Activated CD4-positive, alpha-beta T cell treated with anti-CD3 and anti-CD28 coated beads for 36 hours (primary cell): ENCODE measurements around the gene ARHGAP6. TPM values are rescaled to one million over a fixed set of nuclear protein-coding genes. Genes with fewer than 3 reads are reported as not detected.

ENCODE experiments used
- ATAC-seq: fragments of 200-7000 bp; cut with Tn5 transposase; one replicate; pipeline ENCODE4 v1.10.0; 2021; ENCODE audit warnings: mild to moderate bottlenecking, moderate library complexity
- CTCF ChIA-PET: fragments of 350-600 bp; sonication (Branson Sonifier 250); formaldehyde crosslinking; loops from one replicate; lab custom pipeline; 2021; ENCODE audit warnings: antibody characterized with exemption; lab: Charles Lee
- POLR2A ChIA-PET: fragments of 350-600 bp; sonication (Branson Sonifier 250); formaldehyde crosslinking; loops from one replicate; lab custom pipeline; 2021; ENCODE audit warnings: antibody characterized with exemption, inconsistent platforms; lab: Charles Lee
- DNase-seq: peaks from one replicate; pipeline ENCODE4 v3.0.0-alpha.2; 2020
- H3K27ac Mint-ChIP-seq: one replicate; pipeline ENCODE4 v1.8.0; 2021; ENCODE audit warnings: mixed read lengths
- H3K27me3 Mint-ChIP-seq: one replicate; pipeline ENCODE4 v1.8.0; 2021; ENCODE audit warnings: mixed read lengths
- H3K36me3 Mint-ChIP-seq: one replicate; pipeline ENCODE4 v1.8.0; 2021; ENCODE audit warnings: low read depth, mixed read lengths
- H3K4me1 Mint-ChIP-seq: one replicate; pipeline ENCODE4 v1.8.0; 2021; ENCODE audit warnings: mixed read lengths
- H3K4me3 Mint-ChIP-seq: one replicate; pipeline ENCODE4 v1.8.0; 2021; ENCODE audit warnings: mild to moderate bottlenecking, moderate library complexity, mixed read lengths
- H3K9me3 Mint-ChIP-seq: one replicate; pipeline ENCODE4 v1.8.0; 2021; ENCODE audit warnings: low read depth, mixed read lengths
- intact Hi-C, 2 experiments: fragments of 100-400 bp; cut with DNase I in 1 of 2; cut with micrococcal nuclease in 1 of 2; formaldehyde crosslinking; loops; one replicate each; pipeline versions ENCODE4 v1.14.2 to v1.15.1; 2022 to 2024; cut with DNase I, micrococcal nuclease
- total RNA-seq, 2 experiments: library from RNA; stranded (reverse); gene quantifications; one replicate each; pipeline ENCODE4 v1.2.3, GENCODE V29; 2021

Gene ARHGAP6
- total RNA-seq, 2 experiments from 2014 or later = not detected

- Mint-ChIP-seq H3K36me3 (no peaks in the 10 kb centered on the region), H3K27ac (no peak overlapping the region), H3K4me3 (no peak overlapping the region), H3K4me1 (no peaks in the 10 kb centered on the region), H3K9me3 (no peaks in the 10 kb centered on the region), H3K27me3 (no peaks in the 10 kb centered on the region)
- no peak for ATAC-seq
- ChIA-PET CTCF (no interaction called here), POLR2A (no interaction called here)
- no peak for DNase-seq
- intact Hi-C loops = no loop called here
These were observed 218.3 kb downstream of the ARHGAP6 start for GRCh38 chrX:11447418-11447817.

- Mint-ChIP-seq H3K27me3 (no peaks in the 10 kb centered on the region), H3K9me3 (no peaks in the 10 kb centered on the region), H3K4me1 (no peaks in the 10 kb centered on the region), H3K4me3 (no peak overlapping the region), H3K36me3 (no peaks in the 10 kb centered on the region), H3K27ac (no peak overlapping the region)
- DNase-seq (no peak), ATAC-seq (no peak)
- POLR2A ChIA-PET = no interaction called here
- CTCF ChIA-PET = no interaction called here
- intact Hi-C loops = no loop called here
These were observed 218.8 kb downstream of the ARHGAP6 start for GRCh38 chrX:11446949-11447348.

- DNase-seq (no peak), ATAC-seq (no peak)
- H3K9me3 Mint-ChIP-seq = no peaks in the 10 kb centered on the region
- ChIA-PET POLR2A (no interaction called here), CTCF (no interaction called here)
- H3K27ac Mint-ChIP-seq = no peak overlapping the region
- intact Hi-C loops = no loop called here
- no peak overlapping the region for H3K4me3 Mint-ChIP-seq
- H3K4me1 Mint-ChIP-seq = no peaks in the 10 kb centered on the region
- no peaks in the 10 kb centered on the region for H3K36me3 Mint-ChIP-seq
- no peaks in the 10 kb centered on the region for H3K27me3 Mint-ChIP-seq
These were observed 219.4 kb downstream of the ARHGAP6 start for GRCh38 chrX:11446336-11446735.

- intact Hi-C loops = no loop called here
- Mint-ChIP-seq H3K4me1 (no peaks in the 10 kb centered on the region), H3K27ac (no peak overlapping the region), H3K9me3 (no peaks in the 10 kb centered on the region), H3K27me3 (no peaks in the 10 kb centered on the region), H3K4me3 (no peak overlapping the region), H3K36me3 (no peaks in the 10 kb centered on the region)
- POLR2A ChIA-PET = no interaction called here
- CTCF ChIA-PET = no interaction called here
- no peak for DNase-seq
- no peak for ATAC-seq
These were observed 220.2 kb downstream of the ARHGAP6 start for GRCh38 chrX:11445540-11445939.

- ATAC-seq = no peak
- no peaks in the 10 kb centered on the region for H3K27me3 Mint-ChIP-seq
- POLR2A ChIA-PET = no interaction called here
- no peak for DNase-seq
- H3K4me3 Mint-ChIP-seq = no peak overlapping the region
- H3K36me3 Mint-ChIP-seq = no peaks in the 10 kb centered on the region
- H3K27ac Mint-ChIP-seq = no peak overlapping the region
- H3K9me3 Mint-ChIP-seq = no peaks in the 10 kb centered on the region
- intact Hi-C loops = no loop called here
- H3K4me1 Mint-ChIP-seq = no peaks in the 10 kb centered on the region
- CTCF ChIA-PET = no interaction called here
These were observed 221.7 kb downstream of the ARHGAP6 start for GRCh38 chrX:11444052-11444451.

- Mint-ChIP-seq H3K4me1 (no peaks in the 10 kb centered on the region), H3K36me3 (no peaks in the 10 kb centered on the region), H3K27me3 (no peaks in the 10 kb centered on the region), H3K4me3 (no peak overlapping the region), H3K9me3 (no peaks in the 10 kb centered on the region), H3K27ac (no peak overlapping the region)
- CTCF ChIA-PET = no interaction called here
- no peak for DNase-seq
- POLR2A ChIA-PET = no interaction called here
- no peak for ATAC-seq
- intact Hi-C loops = no loop called here
These were observed 225.9 kb downstream of the ARHGAP6 start for GRCh38 chrX:11439846-11440245.

GRCh38 chrX:11438767-11439166, 227.0 kb downstream of the ARHGAP6 start:
- Mint-ChIP-seq H3K27ac (no peak overlapping the region), H3K27me3 (no peaks in the 10 kb centered on the region), H3K9me3 (no peaks in the 10 kb centered on the region), H3K4me1 (no peaks in the 10 kb centered on the region), H3K4me3 (no peak overlapping the region), H3K36me3 (no peaks in the 10 kb centered on the region)
- intact Hi-C loops = no loop called here
- POLR2A ChIA-PET = no interaction called here
- DNase-seq (no peak), ATAC-seq (no peak)
- CTCF ChIA-PET = no interaction called here

GRCh38 chrX:11438380-11438723, 227.4 kb downstream of the ARHGAP6 start:
- intact Hi-C loops = no loop called here
- ChIA-PET CTCF (no interaction called here), POLR2A (no interaction called here)
- ATAC-seq (no peak), DNase-seq (no peak)
- H3K4me1 Mint-ChIP-seq = no peaks in the 10 kb centered on the region
- H3K36me3 Mint-ChIP-seq = no peaks in the 10 kb centered on the region
- H3K27ac Mint-ChIP-seq = no peak overlapping the region
- no peak overlapping the region for H3K4me3 Mint-ChIP-seq
- H3K27me3 Mint-ChIP-seq = peaks cover 2% of the 10 kb centered on the region
- no peaks in the 10 kb centered on the region for H3K9me3 Mint-ChIP-seq

- intact Hi-C loops = no loop called here
- ATAC-seq (no peak), DNase-seq (no peak)
- ChIA-PET CTCF (interaction anchor here (0.8 kb wide), 1 partner anchor 11 kb away, joined by 3 read pairs; no protein-coding TSS in a partner anchor), POLR2A (no interaction called here)
- Mint-ChIP-seq H3K27ac (no peak overlapping the region), H3K9me3 (no peaks in the 10 kb centered on the region), H3K4me1 (no peaks in the 10 kb centered on the region), H3K36me3 (no peaks in the 10 kb centered on the region), H3K27me3 (peaks cover 4% of the 10 kb centered on the region), H3K4me3 (no peak overlapping the region)
These were observed 227.9 kb downstream of the ARHGAP6 start for GRCh38 chrX:11437642-11438379.

- Mint-ChIP-seq H3K27ac (no peak overlapping the region), H3K4me1 (no peaks in the 10 kb centered on the region), H3K4me3 (no peak overlapping the region), H3K36me3 (no peaks in the 10 kb centered on the region), H3K9me3 (no peaks in the 10 kb centered on the region), H3K27me3 (peaks cover 4% of the 10 kb centered on the region)
- intact Hi-C loops = no loop called here
- no peak for ATAC-seq
- CTCF ChIA-PET = no interaction called here
- no peak for DNase-seq
- POLR2A ChIA-PET = no interaction called here
These were observed 230.2 kb downstream of the ARHGAP6 start for GRCh38 chrX:11435568-11435967.

GRCh38 chrX:11434607-11435006, 231.1 kb downstream of the ARHGAP6 start:
- DNase-seq = no peak
- Mint-ChIP-seq H3K27ac (no peak overlapping the region), H3K4me1 (no peaks in the 10 kb centered on the region), H3K4me3 (no peak overlapping the region), H3K27me3 (peaks cover 4% of the 10 kb centered on the region), H3K36me3 (no peaks in the 10 kb centered on the region), H3K9me3 (no peaks in the 10 kb centered on the region)
- intact Hi-C loops = no loop called here
- POLR2A ChIA-PET = no interaction called here
- CTCF ChIA-PET = no interaction called here
- no peak for ATAC-seq

- Mint-ChIP-seq H3K9me3 (no peaks in the 10 kb centered on the region), H3K27me3 (peaks cover 8% of the 10 kb centered on the region), H3K4me1 (no peaks in the 10 kb centered on the region), H3K4me3 (no peak overlapping the region), H3K27ac (no peak overlapping the region), H3K36me3 (no peaks in the 10 kb centered on the region)
- ChIA-PET POLR2A (no interaction called here), CTCF (no interaction called here)
- intact Hi-C loops = no loop called here
- no peak for ATAC-seq
- no peak for DNase-seq
These were observed 233.9 kb downstream of the ARHGAP6 start for GRCh38 chrX:11431786-11432185.
